Keratinocyte (primary cell): Measurements from ENCODE around the gene MGAT1. TPM values are rescaled to one million over a fixed set of nuclear protein-coding genes. Genes with fewer than 3 reads are reported as not detected.

Source experiments
- DNase-seq: peaks from one replicate; pipeline ENCODE4 v3.0.0-alpha.2; 2011; ENCODE audit warnings: low read depth, missing footprints, low spot score
- FAIRE-seq: peaks from 2 replicates; lab custom pipeline; 2011; peaks lifted over from hg19 to GRCh38; lab: Jason Lieb, UNC
- H2AFZ ChIP-seq: 2 replicates; pipeline ENCODE4 v1.6.0; 2012; ENCODE audit warnings: low read length, control low read depth, inconsistent platforms; ENCODE audit not compliant: control insufficient read depth
- H3K27ac ChIP-seq: 2 replicates; pipeline ENCODE4 v1.5.1; 2011; ENCODE audit warnings: low read length; ENCODE audit not compliant: control insufficient read depth, insufficient read depth
- H3K27me3 ChIP-seq: 3 replicates; pipeline ENCODE4 v1.6.0; 2011; ENCODE audit warnings: low read length; ENCODE audit not compliant: control insufficient read depth, insufficient read depth; ENCODE audit errors: extremely low read depth
- H3K36me3 ChIP-seq, 2 experiments: 2 replicates in 1 of 2; 3 replicates in 1 of 2; pipeline ENCODE4 v1.5.1; 2011; ENCODE audit warnings: low read length in 2 of 2, mild to moderate bottlenecking in 1 of 2; ENCODE audit not compliant: control insufficient read depth in 2 of 2, insufficient read depth in 2 of 2; ENCODE audit errors: extremely low read depth in 1 of 2
- H3K4me1 ChIP-seq: 3 replicates; pipeline ENCODE4 v1.5.1; 2011; ENCODE audit warnings: low read length; ENCODE audit not compliant: control insufficient read depth, insufficient read depth; ENCODE audit errors: extremely low read depth
- H3K4me2 ChIP-seq: 3 replicates; pipeline ENCODE4 v1.6.0; 2011; ENCODE audit warnings: low read depth, low read length; ENCODE audit not compliant: control insufficient read depth, insufficient read depth; ENCODE audit errors: extremely low read depth
- H3K4me3 ChIP-seq, 3 experiments: fragments of 200-600 bp in 1 of 3; sonication (generic) in 1 of 3; 2 replicates in 2 of 3; 3 replicates in 1 of 3; pipeline ENCODE4 v1.5.1; 2011 to 2016; ENCODE audit warnings: low read length in 3 of 3, mild to moderate bottlenecking in 3 of 3, control low read depth in 2 of 3, inconsistent platforms in 1 of 3, low read depth in 1 of 3, mixed read lengths in 1 of 3, mixed run types in 1 of 3, moderate library complexity in 1 of 3; ENCODE audit not compliant: control insufficient read depth in 2 of 3, insufficient read depth in 2 of 3; ENCODE audit errors: extremely low read depth in 1 of 3
- H3K79me2 ChIP-seq: 2 replicates; pipeline ENCODE4 v1.6.0; 2012; ENCODE audit warnings: low read length; ENCODE audit not compliant: control insufficient read depth, insufficient read depth
- H3K9ac ChIP-seq: 3 replicates; pipeline ENCODE4 v1.6.0; 2011; ENCODE audit warnings: low read length; ENCODE audit not compliant: control insufficient read depth, insufficient read depth; ENCODE audit errors: extremely low read depth
- H3K9me1 ChIP-seq: 3 replicates; pipeline ENCODE4 v1.6.0; 2011; ENCODE audit warnings: low read length; ENCODE audit not compliant: control insufficient read depth, insufficient read depth; ENCODE audit errors: extremely low read depth
- H3K9me3 ChIP-seq: 2 replicates; pipeline ENCODE4 v1.5.1; 2012; ENCODE audit warnings: low read depth, low read length; ENCODE audit not compliant: control insufficient read depth
- H4K20me1 ChIP-seq: 3 replicates; pipeline ENCODE4 v1.6.0; 2011; ENCODE audit warnings: low read length; ENCODE audit not compliant: control insufficient read depth, insufficient read depth; ENCODE audit errors: extremely low read depth
- CTCF ChIP-seq, 3 experiments: IDR thresholded peaks in 1 of 3; conservative IDR thresholded peaks in 1 of 3; optimal IDR thresholded peaks in 1 of 3; 2 replicates in 2 of 3; 3 replicates in 1 of 3; pipeline versions ENCODE3 to v1.5.1; 2011; ENCODE audit warnings: low read length in 3 of 3, mild to moderate bottlenecking in 3 of 3, moderate library complexity in 2 of 3, control low read depth in 1 of 3, inconsistent platforms in 1 of 3; ENCODE audit not compliant: insufficient read depth in 2 of 3; ENCODE audit errors: extremely low read depth in 1 of 3
- EZH2 ChIP-seq: IDR thresholded peaks from one replicate; pipeline ENCODE4 v1.6.1; 2012; ENCODE audit warnings: inconsistent platforms, mild to moderate bottlenecking, low read length, moderate library complexity
- dilution Hi-C: fragments of 300-500 bp; cut with MboI; formaldehyde crosslinking; loops from one replicate; pipeline ENCODE4 v1.7.0; 2020; ENCODE audit warnings: low sequenced_read_pairs; ENCODE audit not compliant: extremely low pct_ligation_motif_present
- polyA plus RNA-seq, 5 experiments: library from polyadenylated mRNA; depleted of rRNA in 3 of 5; stranded (reverse) in 3 of 5; stranded (forward) in 1 of 5; unstranded in 1 of 5; fragments of >200 nt; gene quantifications; 1 replicate in 1 of 5; 2 replicates in 3 of 5; 3 replicates in 1 of 5; pipeline versions ENCODE4 v1.2.1 to v1.2.3, GENCODE V29; 2011 to 2012; ENCODE audit warnings: missing spikeins in 2 of 5, low read depth in 1 of 5, low replicate concordance in 1 of 5

Gene MGAT1
- polyA plus RNA-seq, 1 donor (not counting 4 experiments of a cell fraction or from before 2014, with no cell fraction given), result 80.3 TPM

GRCh38 chr5:180809403-180810209 lies 7.0 kb upstream of the MGAT1 start:
- H2AFZ ChIP-seq, result peak overlapping the region; percentile 79
- H3K9me1 ChIP-seq, result no peaks in the 10 kb centered on the region
- TF ChIP-seq EZH2 (no peak), CTCF (optimal IDR thresholded peaks at IDR 0.05 in 1 of 3, IDR thresholded peaks at IDR 0.05 in 1 of 3, conservative IDR thresholded peaks at IDR 0.05 in 1 of 3; ENCODE audit: extremely low read depth in 1 of 3, insufficient read depth in 2 of 3, low read length in 3 of 3) (no peak)
- H3K4me1 ChIP-seq, result peaks cover 45% of the 10 kb centered on the region
- H3K36me3 ChIP-seq, result peaks cover 3% of the 10 kb centered on the region in 2 experiments
- no peaks in the 10 kb centered on the region for H3K27me3 ChIP-seq
- FAIRE-seq, result no peak
- dilution Hi-C loops, result no loop called here
- H3K4me2 ChIP-seq, result peak overlapping the region; percentile 83
- H3K4me3 ChIP-seq, result peak overlapping the region; percentile 57 to 90 (median 66)
- no peaks in the 10 kb centered on the region for H4K20me1 ChIP-seq
- DNase-seq, result no peak
- H3K9ac ChIP-seq, result peak overlapping the region; percentile 73
- H3K27ac ChIP-seq, result peak overlapping the region; percentile 71
- H3K79me2 ChIP-seq, result peaks cover 19% of the 10 kb centered on the region
- H3K9me3 ChIP-seq, result no peaks in the 10 kb centered on the region

GRCh38 chr5:180808461-180809000 lies 5.9 kb upstream of the MGAT1 start:
- peak overlapping the region; percentile 73 for H3K9ac ChIP-seq
- H3K36me3 ChIP-seq, result peaks cover 3 to 4% of the 10 kb centered on the region in 2 experiments
- H3K4me3 ChIP-seq, result peak overlapping the region in 2 of 3 experiments; percentile 66 to 90
- H4K20me1 ChIP-seq, result no peaks in the 10 kb centered on the region
- no peaks in the 10 kb centered on the region for H3K9me3 ChIP-seq
- H3K9me1 ChIP-seq, result no peaks in the 10 kb centered on the region
- peak overlapping the region; percentile 6 for H2AFZ ChIP-seq
- peaks cover 23% of the 10 kb centered on the region for H3K79me2 ChIP-seq
- H3K4me2 ChIP-seq, result peak overlapping the region; percentile 83
- DNase-seq (no peak), FAIRE-seq (no peak)
- dilution Hi-C loops, result no loop called here
- peaks cover 56% of the 10 kb centered on the region for H3K4me1 ChIP-seq
- TF ChIP-seq CTCF (optimal IDR thresholded peaks at IDR 0.05 in 1 of 3, IDR thresholded peaks at IDR 0.05 in 1 of 3, conservative IDR thresholded peaks at IDR 0.05 in 1 of 3; ENCODE audit: extremely low read depth in 1 of 3, insufficient read depth in 2 of 3, low read length in 3 of 3) (no peak), EZH2 (no peak)
- H3K27me3 ChIP-seq, result no peaks in the 10 kb centered on the region
- peak overlapping the region; percentile 71 for H3K27ac ChIP-seq
